Stomach (tissue), 4 donors: ENCODE results near the gene CD99L2.

Experiments used
- POLR2A ChIP-seq, 4 donors: fragments of 450-650 bp; IDR thresholded peaks; one replicate each; pipeline ENCODE4 v1.6.1; 2016; ENCODE audit warnings: antibody characterized with exemption in 4 of 4, control low read depth in 2 of 4, mild to moderate bottlenecking in 1 of 4, moderate library complexity in 1 of 4
- POLR2AphosphoS5 ChIP-seq, 3 donors: sonication (generic); formaldehyde crosslinking; IDR thresholded peaks; one replicate each; pipeline ENCODE4 v1.6.1; 2016; ENCODE audit warnings: antibody characterized with exemption in 3 of 3
- TF ChIP-seq, protein P1 (sequence below), 7 experiments: fragments of 450-650 bp in 4 of 7; fragments of 200-600 bp in 3 of 7; sonication (generic) in 3 of 7; IDR thresholded peaks; one replicate each; pipeline ENCODE4 v1.5.1; 2016 to 2019; ENCODE audit warnings: antibody characterized with exemption in 7 of 7, control low read depth in 2 of 7, mild to moderate bottlenecking in 1 of 7

DNA sequence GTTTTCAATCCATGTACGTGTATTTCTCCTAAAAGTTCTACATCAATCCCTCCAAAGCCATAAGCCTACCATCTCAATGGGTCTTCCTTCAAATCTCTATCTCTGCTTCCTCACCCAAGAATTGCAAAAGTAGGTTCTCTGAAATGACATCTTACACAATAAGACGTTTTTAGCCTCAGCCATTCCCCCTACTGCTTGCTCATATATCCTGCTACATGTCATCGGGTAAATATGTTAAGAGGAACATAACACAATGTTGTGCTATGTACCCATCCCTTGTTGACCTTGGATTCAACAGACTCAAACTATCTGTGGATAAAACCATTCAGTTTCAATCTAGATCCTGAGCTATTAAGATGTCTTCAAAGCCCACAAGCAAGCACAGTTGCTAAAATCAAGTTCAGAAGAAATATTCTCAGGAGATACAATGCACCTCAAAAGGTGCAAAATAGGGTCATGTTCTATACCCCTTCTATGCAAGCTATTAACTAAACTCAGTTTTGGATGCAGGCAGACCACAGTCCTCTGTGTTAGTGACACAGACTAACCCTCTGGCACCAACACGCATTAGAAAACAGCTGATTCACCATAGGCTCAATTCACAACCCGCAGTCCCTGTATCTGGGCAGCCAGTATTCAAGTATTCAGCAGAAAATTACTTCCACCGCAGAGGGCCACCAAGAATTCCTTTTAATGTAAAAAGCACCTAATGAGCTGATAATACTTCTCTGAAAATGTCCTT, 56.8 kb downstream of the CD99L2 start:
- TF ChIP-seq, protein P1, sequence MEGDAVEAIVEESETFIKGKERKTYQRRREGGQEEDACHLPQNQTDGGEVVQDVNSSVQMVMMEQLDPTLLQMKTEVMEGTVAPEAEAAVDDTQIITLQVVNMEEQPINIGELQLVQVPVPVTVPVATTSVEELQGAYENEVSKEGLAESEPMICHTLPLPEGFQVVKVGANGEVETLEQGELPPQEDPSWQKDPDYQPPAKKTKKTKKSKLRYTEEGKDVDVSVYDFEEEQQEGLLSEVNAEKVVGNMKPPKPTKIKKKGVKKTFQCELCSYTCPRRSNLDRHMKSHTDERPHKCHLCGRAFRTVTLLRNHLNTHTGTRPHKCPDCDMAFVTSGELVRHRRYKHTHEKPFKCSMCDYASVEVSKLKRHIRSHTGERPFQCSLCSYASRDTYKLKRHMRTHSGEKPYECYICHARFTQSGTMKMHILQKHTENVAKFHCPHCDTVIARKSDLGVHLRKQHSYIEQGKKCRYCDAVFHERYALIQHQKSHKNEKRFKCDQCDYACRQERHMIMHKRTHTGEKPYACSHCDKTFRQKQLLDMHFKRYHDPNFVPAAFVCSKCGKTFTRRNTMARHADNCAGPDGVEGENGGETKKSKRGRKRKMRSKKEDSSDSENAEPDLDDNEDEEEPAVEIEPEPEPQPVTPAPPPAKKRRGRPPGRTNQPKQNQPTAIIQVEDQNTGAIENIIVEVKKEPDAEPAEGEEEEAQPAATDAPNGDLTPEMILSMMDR (IDR thresholded peaks at IDR 0.05), result no peak
- TF ChIP-seq POLR2AphosphoS5 (IDR thresholded peaks at IDR 0.05) (no peak), POLR2A (IDR thresholded peaks at IDR 0.05) (no peak)
